Measurements from ENCODE around the gene C14orf132. TPM values are rescaled to one million over a fixed set of nuclear protein-coding genes. Genes with fewer than 3 reads are reported as not detected.

The C14orf132 gene
- total and polyA plus RNA-seq, 2 donors, result 1.7 to 4.3 TPM

DNA sequence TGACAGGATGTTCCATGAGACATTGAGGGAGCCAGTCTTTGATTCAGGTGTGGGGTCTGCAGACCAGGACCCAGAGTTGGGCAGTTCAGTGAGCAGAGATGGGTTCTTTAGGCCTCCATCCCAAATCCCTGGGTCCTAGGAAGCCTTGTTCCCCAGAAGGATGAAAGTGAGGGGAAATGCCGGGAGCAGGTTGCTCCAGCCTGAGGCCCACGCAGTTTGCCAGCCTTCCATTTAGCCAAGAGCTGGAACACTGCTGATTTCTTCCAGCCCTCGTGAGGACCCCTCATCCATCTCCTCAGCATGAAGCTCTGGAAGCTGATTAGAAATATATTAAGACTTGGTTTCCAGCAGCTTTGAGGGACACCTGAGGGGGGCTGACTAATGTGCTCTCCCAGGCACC, 12.1 kb downstream of the C14orf132 start:
- Histone ChIP-seq H3K9me3 (ENCODE audit: control insufficient read depth in 2 of 2, insufficient read depth in 1 of 2, low read length in 1 of 2) (no peaks in the 10 kb centered on the region), H3K36me3 (ENCODE audit: control insufficient read depth in 2 of 2, insufficient read depth in 2 of 2, low read length in 1 of 2) (no peaks in the 10 kb centered on the region), H3K27me3 (ENCODE audit: control insufficient read depth in 2 of 2, insufficient read depth in 1 of 2, low read length in 1 of 2) (no peaks in the 10 kb centered on the region), H3K27ac (ENCODE audit: low read depth in 1 of 2, low read length in 1 of 2) (no peak overlapping the region), H3K4me3 (ENCODE audit: low read length in 2 of 2) (no peak overlapping the region), H3K4me1 (ENCODE audit: control insufficient read depth in 2 of 2, insufficient read depth in 2 of 2, low read length in 2 of 2) (no peaks in the 10 kb centered on the region)
- 94% methylated on average over 3 of the region's 3 CpGs for WGBS
- no peak for DNase-seq (ENCODE audit: low read depth in 6 of 9, low spot score in 9 of 9)

DNA sequence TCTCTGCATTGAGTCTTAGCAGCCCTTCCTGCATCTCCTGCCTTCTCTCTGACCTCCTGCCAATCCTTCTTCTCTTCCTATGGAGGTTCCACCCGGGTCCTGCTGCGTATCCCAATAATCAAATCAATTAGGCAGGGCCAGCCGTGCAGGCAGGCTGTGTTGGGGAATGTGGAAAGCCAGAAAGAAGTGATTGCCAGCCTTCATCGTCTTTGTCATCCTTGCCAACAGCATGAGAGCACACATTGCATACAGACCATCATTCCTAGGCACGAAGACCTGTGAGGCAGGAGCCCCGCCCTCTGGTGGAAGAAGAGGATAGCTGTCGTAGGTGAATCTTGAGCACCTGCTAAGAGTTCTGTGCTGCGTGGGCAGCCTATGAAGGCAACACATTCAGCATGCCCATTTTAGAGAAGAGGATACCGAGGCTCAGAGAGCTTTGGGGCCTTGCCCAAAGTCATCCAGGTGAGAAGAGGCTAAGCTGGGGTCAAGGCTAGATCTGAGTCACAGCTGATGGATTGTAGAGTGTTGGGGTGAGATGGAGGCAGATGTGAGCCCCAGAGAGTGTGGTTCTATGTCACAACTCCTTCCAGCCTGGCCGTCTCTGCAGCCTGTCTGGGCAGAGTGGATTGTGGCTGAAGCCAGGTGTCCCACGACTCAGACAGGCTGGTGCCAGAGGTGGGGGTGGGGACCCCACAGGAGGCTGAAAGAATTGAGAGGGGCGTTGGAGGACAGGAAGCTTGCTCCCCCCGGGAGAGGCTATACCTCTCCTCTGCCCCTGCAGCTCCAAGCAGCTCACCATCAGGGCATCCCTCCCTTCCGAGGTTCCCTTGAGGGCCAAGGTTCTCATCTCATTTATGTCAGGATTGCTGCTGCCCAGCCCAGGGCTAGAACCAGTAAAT, 12.7 kb downstream of the C14orf132 start:
- no peak for DNase-seq (ENCODE audit: low read depth in 6 of 9, low spot score in 9 of 9)
- Histone ChIP-seq H3K4me3 (ENCODE audit: low read length in 2 of 2) (no peak overlapping the region), H3K9me3 (ENCODE audit: control insufficient read depth in 2 of 2, insufficient read depth in 1 of 2, low read length in 1 of 2) (no peaks in the 10 kb centered on the region), H3K4me1 (ENCODE audit: control insufficient read depth in 2 of 2, insufficient read depth in 2 of 2, low read length in 2 of 2) (no peaks in the 10 kb centered on the region), H3K27me3 (ENCODE audit: control insufficient read depth in 2 of 2, insufficient read depth in 1 of 2, low read length in 1 of 2) (no peaks in the 10 kb centered on the region), H3K36me3 (ENCODE audit: control insufficient read depth in 2 of 2, insufficient read depth in 2 of 2, low read length in 1 of 2) (no peaks in the 10 kb centered on the region), H3K27ac (ENCODE audit: low read depth in 1 of 2, low read length in 1 of 2) (no peak overlapping the region)
- 78% methylated on average over 14 of the region's 14 CpGs for WGBS

DNA sequence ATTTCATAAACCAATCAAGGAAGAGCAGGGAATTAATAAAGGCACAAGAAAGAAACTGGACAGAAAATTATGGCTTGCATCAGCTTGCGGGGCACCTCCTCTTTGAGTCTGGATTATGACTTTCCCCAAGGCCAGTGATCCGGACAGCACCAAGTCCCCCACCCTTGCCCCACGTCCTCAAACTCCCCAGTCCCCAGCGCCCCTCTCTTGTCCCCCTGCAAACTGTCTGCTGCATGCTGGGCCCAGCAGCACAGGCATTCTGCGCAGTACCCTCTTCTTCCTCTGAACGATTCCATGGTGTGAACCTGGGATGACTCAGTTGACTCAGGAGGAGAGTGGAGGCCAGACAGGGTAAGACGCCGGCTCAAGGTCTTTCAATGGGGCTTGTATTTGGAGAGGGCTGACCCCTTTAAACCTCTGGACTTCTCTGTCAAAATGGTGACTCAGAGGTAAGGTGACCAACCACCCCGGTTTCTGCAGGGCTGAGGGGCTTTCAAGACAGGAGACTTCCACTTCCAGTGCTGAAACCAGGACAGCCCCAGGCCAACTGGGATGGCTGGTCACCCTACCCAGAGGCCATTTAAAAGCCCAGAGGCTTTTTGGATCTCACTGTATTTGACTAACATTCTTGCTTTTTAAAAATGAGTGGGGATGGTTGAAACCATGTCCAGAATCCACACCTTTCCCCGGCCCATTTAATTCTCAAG, 13.5 kb downstream of the C14orf132 start:
- H3K27me3 ChIP-seq (ENCODE audit: control insufficient read depth in 2 of 2, insufficient read depth in 1 of 2, low read length in 1 of 2), result no peaks in the 10 kb centered on the region
- no peak overlapping the region for H3K4me3 ChIP-seq (ENCODE audit: low read length in 2 of 2)
- no peaks in the 10 kb centered on the region for H3K4me1 ChIP-seq (ENCODE audit: control insufficient read depth in 2 of 2, insufficient read depth in 2 of 2, low read length in 2 of 2)
- H3K36me3 ChIP-seq (ENCODE audit: control insufficient read depth in 2 of 2, insufficient read depth in 2 of 2, low read length in 1 of 2), result no peaks in the 10 kb centered on the region
- WGBS, result 91% methylated on average over 10 of the region's 10 CpGs
- no peaks in the 10 kb centered on the region for H3K9me3 ChIP-seq (ENCODE audit: control insufficient read depth in 2 of 2, insufficient read depth in 1 of 2, low read length in 1 of 2)
- DNase-seq (ENCODE audit: low read depth in 6 of 9, low spot score in 9 of 9), result no peak
- no peak overlapping the region for H3K27ac ChIP-seq (ENCODE audit: low read depth in 1 of 2, low read length in 1 of 2)

DNA sequence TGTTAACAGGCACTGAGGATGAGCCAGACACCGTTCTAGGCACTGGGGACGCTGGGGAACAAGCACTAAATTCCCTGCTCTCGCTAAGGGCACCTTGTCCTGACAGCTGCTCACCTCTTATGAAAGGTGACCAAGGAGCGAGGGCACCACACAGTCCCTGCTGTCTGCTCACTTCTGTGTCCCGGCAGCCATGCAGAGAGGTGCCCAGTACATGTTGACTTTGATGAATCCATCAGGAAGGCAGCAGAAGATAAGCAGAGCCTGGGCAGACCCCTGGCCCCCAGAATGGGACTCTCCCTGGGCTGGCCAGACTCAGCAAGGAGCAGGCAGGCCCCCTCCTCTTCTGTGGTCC, 14.1 kb downstream of the C14orf132 start:
- WGBS, result 88% methylated on average over 5 of the region's 5 CpGs

DNA sequence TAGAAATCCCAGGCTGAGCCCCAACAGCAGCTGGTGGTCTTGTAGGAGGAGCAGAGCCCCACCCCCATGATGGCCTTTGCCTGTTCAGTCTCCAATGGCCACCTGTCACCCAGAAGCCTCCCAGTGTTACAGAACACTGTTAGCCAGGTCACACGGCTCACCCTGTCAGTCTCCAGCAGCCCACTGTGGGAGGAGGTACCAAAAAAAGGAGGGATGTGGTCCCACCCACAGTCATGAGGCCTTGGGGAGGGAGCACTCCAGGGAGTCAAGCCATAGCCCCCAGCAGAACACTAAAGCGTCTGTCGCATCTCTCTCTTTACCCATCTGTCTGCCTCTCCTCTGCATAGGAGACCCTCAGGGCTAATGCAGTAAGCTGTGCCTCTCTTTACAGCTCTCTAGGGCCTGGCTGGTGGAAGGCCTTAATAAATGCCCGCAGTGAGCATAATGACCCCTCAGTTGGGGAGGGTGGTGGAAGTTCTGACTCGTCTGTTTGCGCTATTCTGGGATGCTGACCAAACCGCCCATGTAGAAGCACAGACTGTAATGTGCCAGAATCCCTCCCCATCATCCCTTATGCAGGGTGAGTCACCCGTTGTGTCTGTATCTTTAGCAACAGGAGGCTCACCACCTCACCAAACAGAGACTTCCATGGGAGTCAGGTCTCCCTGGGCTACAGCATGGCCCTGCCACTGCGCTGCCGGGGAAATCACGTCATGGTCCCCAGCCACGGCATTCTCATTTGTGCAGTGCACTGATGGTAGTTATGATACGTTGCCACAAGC, 14.6 kb downstream of the C14orf132 start:
- 88% methylated on average over 13 of the region's 13 CpGs for WGBS
- Histone ChIP-seq H3K4me3 (ENCODE audit: low read length in 2 of 2) (no peak overlapping the region), H3K27me3 (ENCODE audit: control insufficient read depth in 2 of 2, insufficient read depth in 1 of 2, low read length in 1 of 2) (no peaks in the 10 kb centered on the region), H3K4me1 (ENCODE audit: control insufficient read depth in 2 of 2, insufficient read depth in 2 of 2, low read length in 2 of 2) (no peaks in the 10 kb centered on the region), H3K27ac (ENCODE audit: low read depth in 1 of 2, low read length in 1 of 2) (no peak overlapping the region), H3K9me3 (ENCODE audit: control insufficient read depth in 2 of 2, insufficient read depth in 1 of 2, low read length in 1 of 2) (no peaks in the 10 kb centered on the region), H3K36me3 (ENCODE audit: control insufficient read depth in 2 of 2, insufficient read depth in 2 of 2, low read length in 1 of 2) (no peaks in the 10 kb centered on the region)
- no peak for DNase-seq (ENCODE audit: low read depth in 6 of 9, low spot score in 9 of 9)

More for the DNA sequence above, 14.1 kb downstream of the C14orf132 start:
- no peak overlapping the region for H3K4me3 ChIP-seq (ENCODE audit: low read length in 2 of 2)
- H3K9me3 ChIP-seq (ENCODE audit: control insufficient read depth in 2 of 2, insufficient read depth in 1 of 2, low read length in 1 of 2), result no peaks in the 10 kb centered on the region
- DNase-seq (ENCODE audit: low read depth in 6 of 9, low spot score in 9 of 9), result no peak
- H3K27ac ChIP-seq (ENCODE audit: low read depth in 1 of 2, low read length in 1 of 2), result no peak overlapping the region
- H3K27me3 ChIP-seq (ENCODE audit: control insufficient read depth in 2 of 2, insufficient read depth in 1 of 2, low read length in 1 of 2), result no peaks in the 10 kb centered on the region
- H3K36me3 ChIP-seq (ENCODE audit: control insufficient read depth in 2 of 2, insufficient read depth in 2 of 2, low read length in 1 of 2), result no peaks in the 10 kb centered on the region
- H3K4me1 ChIP-seq (ENCODE audit: control insufficient read depth in 2 of 2, insufficient read depth in 2 of 2, low read length in 2 of 2), result no peaks in the 10 kb centered on the region

DNA sequence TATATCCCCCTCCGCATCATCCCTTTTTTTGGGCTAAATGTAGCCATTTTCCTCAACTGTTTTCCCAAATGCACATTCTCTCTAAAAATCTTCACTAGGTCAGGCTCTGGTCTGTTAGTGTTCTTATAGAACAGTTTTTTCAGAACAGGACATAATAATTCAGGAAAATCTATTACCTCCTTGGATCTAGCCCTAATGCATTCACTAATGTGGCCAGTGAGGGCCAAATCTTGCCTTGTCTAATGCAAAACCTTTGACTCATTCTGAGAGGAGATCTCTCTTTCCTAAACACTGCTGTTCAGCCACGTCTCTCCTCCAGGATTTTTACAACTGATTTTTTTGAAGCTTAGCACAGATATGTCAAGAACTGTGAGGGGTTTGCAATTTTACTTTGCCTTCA, 15.5 kb downstream of the C14orf132 start:
- Histone ChIP-seq H3K27ac (ENCODE audit: low read depth in 1 of 2, low read length in 1 of 2) (no peak overlapping the region), H3K36me3 (ENCODE audit: control insufficient read depth in 2 of 2, insufficient read depth in 2 of 2, low read length in 1 of 2) (no peaks in the 10 kb centered on the region), H3K4me1 (ENCODE audit: control insufficient read depth in 2 of 2, insufficient read depth in 2 of 2, low read length in 2 of 2) (no peaks in the 10 kb centered on the region), H3K9me3 (ENCODE audit: control insufficient read depth in 2 of 2, insufficient read depth in 1 of 2, low read length in 1 of 2) (no peaks in the 10 kb centered on the region), H3K27me3 (ENCODE audit: control insufficient read depth in 2 of 2, insufficient read depth in 1 of 2, low read length in 1 of 2) (no peaks in the 10 kb centered on the region), H3K4me3 (ENCODE audit: low read length in 2 of 2) (no peak overlapping the region)
- DNase-seq (ENCODE audit: low read depth in 6 of 9, low spot score in 9 of 9), result no peak
- WGBS, result 90% methylated on average over 2 of the region's 2 CpGs

DNA sequence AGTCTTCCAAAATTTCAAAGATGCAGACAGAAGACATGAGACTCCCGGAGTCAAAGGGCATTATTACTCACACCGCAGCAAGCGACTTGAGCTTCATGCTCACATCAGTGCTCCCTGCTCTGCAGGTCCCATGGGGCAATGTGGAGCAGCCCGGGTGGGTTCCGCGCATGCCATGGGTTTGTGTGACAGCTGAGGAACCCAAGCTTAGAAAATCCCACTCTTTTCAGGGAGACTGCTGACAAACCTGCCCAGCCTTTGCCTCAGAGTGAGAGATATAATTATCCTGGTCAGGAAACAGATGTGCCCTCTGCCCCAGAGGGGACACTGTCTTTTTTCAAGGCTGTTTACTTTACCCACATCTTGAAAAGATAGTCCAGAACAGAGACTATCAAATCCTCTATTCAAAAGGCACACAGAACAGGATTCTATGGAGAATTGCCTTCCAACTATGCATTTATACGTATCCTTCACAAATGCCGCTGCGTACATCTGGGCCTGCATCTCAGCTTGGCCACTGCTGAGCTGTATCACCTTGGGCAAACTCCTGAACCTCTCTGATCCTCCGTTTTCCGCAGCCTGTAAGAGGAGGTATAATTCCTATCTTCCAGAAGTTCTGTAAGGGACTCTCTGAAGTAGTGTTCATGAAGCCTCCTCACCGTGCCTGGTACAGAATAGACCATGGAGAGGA, 16.0 kb downstream of the C14orf132 start:
- Histone ChIP-seq H3K4me1 (ENCODE audit: control insufficient read depth in 2 of 2, insufficient read depth in 2 of 2, low read length in 2 of 2) (no peaks in the 10 kb centered on the region), H3K27ac (ENCODE audit: low read depth in 1 of 2, low read length in 1 of 2) (no peak overlapping the region)
- DNase-seq (ENCODE audit: low read depth in 6 of 9, low spot score in 9 of 9), result no peak

DNA sequence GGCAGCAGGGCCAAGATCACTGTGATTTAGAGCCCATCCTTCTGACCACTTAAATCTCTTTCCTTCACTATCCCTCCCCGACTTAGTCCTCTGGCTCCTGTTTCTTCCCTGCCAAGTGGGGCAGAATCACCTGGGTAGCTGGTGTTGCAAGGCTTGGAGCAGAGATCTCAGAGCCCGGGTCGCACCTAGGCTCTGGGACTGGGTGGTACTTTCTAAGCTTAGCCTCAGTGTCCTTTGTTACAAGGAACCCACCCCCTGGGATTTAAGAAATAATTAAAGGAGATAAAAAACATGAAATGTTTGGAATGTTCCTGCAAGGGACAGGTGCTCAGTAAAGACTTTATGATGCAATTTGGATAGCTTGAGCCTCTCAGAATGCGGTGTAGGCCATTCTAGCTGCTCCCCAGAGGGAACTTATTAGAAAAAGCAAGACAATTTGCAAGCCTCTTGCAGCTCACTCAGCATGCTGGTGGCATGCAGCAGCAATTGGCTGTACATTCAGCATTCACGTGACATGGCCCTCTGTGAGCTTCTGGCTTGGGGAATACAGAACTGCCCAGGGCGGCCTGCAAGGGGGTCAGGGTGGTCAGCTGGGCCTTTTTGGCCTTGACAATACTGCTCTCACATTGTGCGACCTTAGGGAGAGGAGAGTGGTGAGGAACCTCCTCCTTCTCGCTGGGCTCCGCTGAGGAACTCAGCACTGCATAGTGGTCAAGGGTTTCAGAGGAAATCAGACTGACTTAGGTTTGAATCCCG, 16.8 kb downstream of the C14orf132 start:
- H3K4me3 ChIP-seq (ENCODE audit: low read length in 2 of 2), result no peak overlapping the region
- H3K36me3 ChIP-seq (ENCODE audit: control insufficient read depth in 2 of 2, insufficient read depth in 2 of 2, low read length in 1 of 2), result no peaks in the 10 kb centered on the region
- no peaks in the 10 kb centered on the region for H3K27me3 ChIP-seq (ENCODE audit: control insufficient read depth in 2 of 2, insufficient read depth in 1 of 2, low read length in 1 of 2)
- no peak overlapping the region for H3K27ac ChIP-seq (ENCODE audit: low read depth in 1 of 2, low read length in 1 of 2)
- H3K4me1 ChIP-seq (ENCODE audit: control insufficient read depth in 2 of 2, insufficient read depth in 2 of 2, low read length in 2 of 2), result no peaks in the 10 kb centered on the region
- 83% methylated on average over 10 of the region's 10 CpGs for WGBS
- no peak for DNase-seq (ENCODE audit: low read depth in 6 of 9, low spot score in 9 of 9)
- H3K9me3 ChIP-seq (ENCODE audit: control insufficient read depth in 2 of 2, insufficient read depth in 1 of 2, low read length in 1 of 2), result no peaks in the 10 kb centered on the region

More for the DNA sequence above, 16.0 kb downstream of the C14orf132 start:
- no peaks in the 10 kb centered on the region for H3K27me3 ChIP-seq (ENCODE audit: control insufficient read depth in 2 of 2, insufficient read depth in 1 of 2, low read length in 1 of 2)
- H3K4me3 ChIP-seq (ENCODE audit: low read length in 2 of 2), result no peak overlapping the region
- 89% methylated on average over 12 of the region's 12 CpGs for WGBS
- no peaks in the 10 kb centered on the region for H3K9me3 ChIP-seq (ENCODE audit: control insufficient read depth in 2 of 2, insufficient read depth in 1 of 2, low read length in 1 of 2)
- no peaks in the 10 kb centered on the region for H3K36me3 ChIP-seq (ENCODE audit: control insufficient read depth in 2 of 2, insufficient read depth in 2 of 2, low read length in 1 of 2)

Data from thymus (tissue), 11 donors.